BLaER1 treated with 17β-estradiol and CSF1 and Interleukin-3, amounts not matched to agents 10 nM and 100 nM (cell line): ENCODE measurements around the gene OGFR.

Source experiments
- H3K27ac ChIP-seq, 11 experiments: shearing (Covaris generic); formaldehyde crosslinking; 2 replicates each; pipeline ENCODE4 v1.8.1; 2022
- H3K27me3 ChIP-seq, 11 experiments: shearing (Covaris generic); formaldehyde crosslinking; 2 replicates each; pipeline ENCODE4 v1.8.1; 2022
- H3K36me3 ChIP-seq, 11 experiments: shearing (Covaris generic); formaldehyde crosslinking; 2 replicates each; pipeline ENCODE4 v1.8.1; 2022
- H3K4me1 ChIP-seq, 10 experiments: shearing (Covaris generic); formaldehyde crosslinking; 2 replicates each; pipeline ENCODE4 v1.8.1; 2022
- H3K4me2 ChIP-seq, 11 experiments: shearing (Covaris generic); formaldehyde crosslinking; 2 replicates each; pipeline ENCODE4 v1.8.1; 2022
- H3K4me3 ChIP-seq, 10 experiments: shearing (Covaris generic); formaldehyde crosslinking; 2 replicates each; pipeline ENCODE4 v1.8.1; 2022
- H3K9ac ChIP-seq, 11 experiments: shearing (Covaris generic); formaldehyde crosslinking; 2 replicates each; pipeline ENCODE4 v1.8.1; 2022
- H3K9me3 ChIP-seq, 11 experiments: shearing (Covaris generic); formaldehyde crosslinking; replicated peaks in 1 of 11; 2 replicates each; pipeline ENCODE4 v1.8.1; 2022
- H4K20me1 ChIP-seq, 11 experiments: shearing (Covaris generic); formaldehyde crosslinking; 2 replicates each; pipeline ENCODE4 v1.8.1; 2022
- Cebpa-rat ChIP-seq, 11 experiments: shearing (Covaris generic); IDR thresholded peaks; 2 replicates each; pipeline ENCODE4 v1.8.1; 2022

Gene OGFR

GRCh38 chr20:62804627-62805154 lies at the start of gene OGFR:
Gene OGFR (plus strand): TSS chr20:62804835. CDS start chr20:62804860, 25 bp downstream.
- H3K36me3 ChIP-seq = peaks cover 42 to 60% (median 55%) of the 10 kb centered on the region in 11 experiments
- H3K4me1 ChIP-seq = peaks cover 60 to 70% (median 67%) of the 10 kb centered on the region in 10 experiments
- H3K9me3 ChIP-seq = no peaks in the 10 kb centered on the region
- peak within 1 kb of the TSS; percentile 72 to 96 (median 88) for H3K4me3 ChIP-seq
- peak within 1 kb of the TSS; percentile 94 to 100 (median 99) for H3K4me2 ChIP-seq
- peaks cover 37 to 65% (median 45%) of the 10 kb centered on the region in 11 experiments for H4K20me1 ChIP-seq
- peak within 1 kb of the TSS; percentile 86 to 97 (median 90) for H3K9ac ChIP-seq
- no peaks in the 10 kb centered on the region for H3K27me3 ChIP-seq
- peak within 1 kb of the TSS; percentile 69 to 92 (median 88) for H3K27ac ChIP-seq
- no peak for TF ChIP-seq Cebpa-rat (IDR thresholded peaks at IDR 0.05)

GRCh38 chr20:62754991-62755356 lies 49.7 kb upstream of the OGFR start:
- Histone ChIP-seq H3K4me3 (no peak overlapping the region), H3K4me2 (no peak overlapping the region), H3K27ac (no peak overlapping the region), H3K27me3 (no peaks in the 10 kb centered on the region), H4K20me1 (peaks cover 0 to 7% (median 0%) of the 10 kb centered on the region in 11 experiments; a peak in 2 of 22 replicates), H3K9ac (no peak overlapping the region), H3K9me3 (no peaks in the 10 kb centered on the region), H3K4me1 (peaks cover 6 to 23% (median 17%) of the 10 kb centered on the region in 10 experiments; a peak in 16 of 20 replicates), H3K36me3 (no peaks in the 10 kb centered on the region; a peak in 4 of 22 replicates)
- TF ChIP-seq Cebpa-rat (IDR thresholded peaks at IDR 0.05) = no peak

- Histone ChIP-seq H3K27ac (no peak overlapping the region), H3K36me3 (no peaks in the 10 kb centered on the region; a peak in 4 of 22 replicates), H3K9ac (no peak overlapping the region), H3K9me3 (no peaks in the 10 kb centered on the region), H3K4me3 (no peak overlapping the region), H3K27me3 (no peaks in the 10 kb centered on the region), H3K4me2 (no peak overlapping the region), H4K20me1 (peaks cover 0 to 7% (median 0%) of the 10 kb centered on the region in 11 experiments; a peak in 2 of 22 replicates), H3K4me1 (peaks cover 7 to 31% (median 24%) of the 10 kb centered on the region in 10 experiments; a peak in 19 of 20 replicates)
- TF ChIP-seq Cebpa-rat (IDR thresholded peaks at IDR 0.05) = no peak
Observed at GRCh38 chr20:62755817-62756724, 48.6 kb upstream of the OGFR start.

GRCh38 chr20:62758226-62758912 lies 46.3 kb upstream of the OGFR start:
- Histone ChIP-seq H3K27me3 (no peaks in the 10 kb centered on the region), H3K4me3 (no peak overlapping the region), H3K9ac (no peak overlapping the region), H3K4me1 (peaks cover 10 to 26% (median 21%) of the 10 kb centered on the region in 10 experiments; a peak in 19 of 20 replicates), H3K4me2 (no peak overlapping the region), H4K20me1 (peaks cover 0 to 4% (median 0%) of the 10 kb centered on the region in 11 experiments; a peak in 2 of 22 replicates), H3K9me3 (no peaks in the 10 kb centered on the region), H3K36me3 (no peaks in the 10 kb centered on the region; a peak in 4 of 22 replicates), H3K27ac (no peak overlapping the region)
- TF ChIP-seq Cebpa-rat (IDR thresholded peaks at IDR 0.05) = no peak

GRCh38 chr20:62759981-62760431 lies 44.6 kb upstream of the OGFR start:
- Histone ChIP-seq H3K4me3 (no peak overlapping the region), H3K9ac (no peak overlapping the region), H4K20me1 (no peaks in the 10 kb centered on the region; a peak in 1 of 22 replicates), H3K36me3 (no peaks in the 10 kb centered on the region; a peak in 3 of 22 replicates), H3K9me3 (no peaks in the 10 kb centered on the region), H3K4me2 (no peak overlapping the region; a peak in 1 of 22 replicates), H3K4me1 (peaks cover 10 to 32% (median 25%) of the 10 kb centered on the region in 10 experiments; a peak in 19 of 20 replicates), H3K27ac (no peak overlapping the region), H3K27me3 (no peaks in the 10 kb centered on the region)
- no peak for TF ChIP-seq Cebpa-rat (IDR thresholded peaks at IDR 0.05)

- TF ChIP-seq Cebpa-rat (IDR thresholded peaks at IDR 0.05) = no peak
- peak overlapping the region in 5 of 11 experiments; percentile 28 to 59 (median 32); a peak in 5 of 22 replicates for H3K9ac ChIP-seq
- H3K36me3 ChIP-seq = no peaks in the 10 kb centered on the region; a peak in 3 of 22 replicates
- H3K27ac ChIP-seq = 0 out of 22 replicates have a peak overlapping the region, but pooled peaks of 2 of the 11 experiments have one; percentile 10 to 29
- no peaks in the 10 kb centered on the region; a peak in 1 of 22 replicates for H4K20me1 ChIP-seq
- peaks cover 10 to 37% (median 29%) of the 10 kb centered on the region in 10 experiments; a peak in 19 of 20 replicates for H3K4me1 ChIP-seq
- no peaks in the 10 kb centered on the region for H3K27me3 ChIP-seq
- no peak overlapping the region for H3K4me3 ChIP-seq
- H3K9me3 ChIP-seq = no peaks in the 10 kb centered on the region
- H3K4me2 ChIP-seq = peak overlapping the region in 9 of 11 experiments; percentile 12 to 82 (median 66); a peak in 8 of 22 replicates
Observed at GRCh38 chr20:62760471-62760855, 44.2 kb upstream of the OGFR start.

- H3K4me2 ChIP-seq = peak overlapping the region; percentile 30 to 82 (median 63); a peak in 21 of 22 replicates
- no peaks in the 10 kb centered on the region; a peak in 3 of 22 replicates for H3K36me3 ChIP-seq
- H3K4me1 ChIP-seq = peaks cover 10 to 43% (median 32%) of the 10 kb centered on the region in 10 experiments; a peak in 19 of 20 replicates
- no peak for TF ChIP-seq Cebpa-rat (IDR thresholded peaks at IDR 0.05)
- H3K9me3 ChIP-seq = no peaks in the 10 kb centered on the region
- H3K27ac ChIP-seq = peak overlapping the region in 4 of 11 experiments; percentile 3 to 54 (median 20); a peak in 5 of 22 replicates
- peak overlapping the region in 9 of 11 experiments; percentile 2 to 59 (median 30); a peak in 7 of 22 replicates for H3K9ac ChIP-seq
- H3K27me3 ChIP-seq = no peaks in the 10 kb centered on the region
- no peak overlapping the region for H3K4me3 ChIP-seq
- H4K20me1 ChIP-seq = no peaks in the 10 kb centered on the region; a peak in 1 of 22 replicates
Observed at GRCh38 chr20:62760856-62761758, 43.5 kb upstream of the OGFR start.
